Measurements from ENCODE around the gene PRR5. TPM values are rescaled to one million over a fixed set of nuclear protein-coding genes. Genes with fewer than 3 reads are reported as not detected.
A peak's percentile ranks its signal among the peaks of the same experiment; 100 is the strongest.

The PRR5 gene
- total and polyA plus RNA-seq, 2 of the 13 experiments (the other 11 are each of a cell fraction or from before 2014, with no cell fraction given): 11.6 to 27.5 TPM

DNA sequence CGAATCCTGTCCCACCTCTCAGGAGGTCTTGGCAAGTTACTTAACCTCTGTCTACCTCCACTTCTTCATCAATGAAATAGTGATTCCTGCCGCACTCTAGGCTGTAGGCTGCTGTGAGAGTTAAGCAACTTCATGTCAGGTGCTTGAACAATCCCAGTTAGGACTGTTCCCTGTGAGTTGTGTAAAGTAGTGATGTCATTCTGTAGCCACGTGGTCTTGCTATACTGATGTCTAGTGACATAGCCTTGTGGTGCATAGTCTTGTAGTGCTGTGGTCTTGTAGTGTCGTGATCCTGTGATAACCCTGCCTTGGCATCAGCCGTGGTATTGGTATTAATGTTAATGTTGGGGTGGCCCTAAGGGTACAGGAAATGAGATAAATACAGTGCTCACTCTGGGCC is 30.3 kb upstream of the PRR5 start (continued):
- no peak for TF ChIP-seq ZNF564 (CRISPR knock-in tag; IDR thresholded peaks at IDR 0.05)
- TF ChIP-seq SIX4 (CRISPR knock-in tag; IDR thresholded peaks at IDR 0.05): no peak
- TF ChIP-seq, protein P1, sequence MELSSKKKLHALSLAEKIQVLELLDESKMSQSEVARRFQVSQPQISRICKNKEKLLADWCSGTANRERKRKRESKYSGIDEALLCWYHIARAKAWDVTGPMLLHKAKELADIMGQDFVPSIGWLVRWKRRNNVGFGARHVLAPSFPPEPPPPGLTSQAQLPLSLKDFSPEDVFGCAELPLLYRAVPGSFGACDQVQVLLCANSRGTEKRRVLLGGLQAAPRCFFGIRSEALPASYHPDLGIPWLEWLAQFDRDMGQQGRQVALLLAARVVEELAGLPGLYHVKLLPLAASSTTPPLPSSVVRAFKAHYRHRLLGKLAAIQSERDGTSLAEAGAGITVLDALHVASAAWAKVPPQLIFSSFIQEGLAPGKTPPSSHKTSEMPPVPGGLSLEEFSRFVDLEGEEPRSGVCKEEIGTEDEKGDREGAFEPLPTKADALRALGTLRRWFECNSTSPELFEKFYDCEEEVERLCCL (CRISPR knock-in tag; IDR thresholded peaks at IDR 0.05; ENCODE audit: borderline replicate concordance): no peak
- TF ChIP-seq TCF7 (IDR thresholded peaks at IDR 0.05; ENCODE audit: low read depth): no peak
- TF ChIP-seq HNRNPK (IDR thresholded peaks at IDR 0.05; ENCODE audit: low read depth, low read length, poor library complexity, severe bottlenecking): no peak
- peak; percentile 64 for TF ChIP-seq CREB1 (IDR thresholded peaks at IDR 0.05)
- TF ChIP-seq CREB1 (CRISPR knock-in tag; IDR thresholded peaks at IDR 0.05): no peak
- peak; percentile 9; the same call in 1 of the 2 replicates for TF ChIP-seq FOSL2 (CRISPR knock-in tag; IDR thresholded peaks at IDR 0.05)
- no peak for TF ChIP-seq DNMT3B (CRISPR knock-in tag; conservative IDR thresholded peaks at IDR 0.05)
- no peak for TF ChIP-seq ZMAT3 (CRISPR knock-in tag; conservative IDR thresholded peaks at IDR 0.05)
- no peak for TF ChIP-seq ZNF207 (IDR thresholded peaks at IDR 0.05; ENCODE audit: borderline replicate concordance)
- TF ChIP-seq BATF2 (CRISPR knock-in tag; IDR thresholded peaks at IDR 0.05): no peak
- no peak for TF ChIP-seq JUN (CRISPR knock-in tag; IDR thresholded peaks at IDR 0.05)
- no peak for TF ChIP-seq EP300 (IDR thresholded peaks at IDR 0.05; ENCODE audit: low read depth in 2 of 2, low read length in 2 of 2)
- TF ChIP-seq EP300 (CRISPR knock-in tag; IDR thresholded peaks at IDR 0.05; ENCODE audit: borderline replicate concordance): no peak
- TF ChIP-seq BCL6 (CRISPR knock-in tag; IDR thresholded peaks at IDR 0.05): no peak
- no peak for TF ChIP-seq ZMYM3 (CRISPR knock-in tag; IDR thresholded peaks at IDR 0.05)
- TF ChIP-seq ZNF431 (CRISPR knock-in tag; IDR thresholded peaks at IDR 0.05; ENCODE audit: borderline replicate concordance, low read depth): no peak
- no peak for TF ChIP-seq NRL (CRISPR knock-in tag; IDR thresholded peaks at IDR 0.05; ENCODE audit: borderline replicate concordance)
- no peak for TF ChIP-seq RBM22 (optimal IDR thresholded peaks at IDR 0.05; ENCODE audit: low read length)
- peak; percentile 93 for TF ChIP-seq CEBPB (IDR thresholded peaks at IDR 0.05; ENCODE audit: borderline replicate concordance, low read depth, low read length)
- TF ChIP-seq ZNF383 (CRISPR knock-in tag; IDR thresholded peaks at IDR 0.05; ENCODE audit: borderline replicate concordance): no peak
- TF ChIP-seq CC2D1A (CRISPR knock-in tag; IDR thresholded peaks at IDR 0.05): no peak
- peak; percentile 28; the same call in 1 of the 2 replicates for TF ChIP-seq GATAD2A (CRISPR knock-in tag; IDR thresholded peaks at IDR 0.05)
- TF ChIP-seq, protein P2, sequence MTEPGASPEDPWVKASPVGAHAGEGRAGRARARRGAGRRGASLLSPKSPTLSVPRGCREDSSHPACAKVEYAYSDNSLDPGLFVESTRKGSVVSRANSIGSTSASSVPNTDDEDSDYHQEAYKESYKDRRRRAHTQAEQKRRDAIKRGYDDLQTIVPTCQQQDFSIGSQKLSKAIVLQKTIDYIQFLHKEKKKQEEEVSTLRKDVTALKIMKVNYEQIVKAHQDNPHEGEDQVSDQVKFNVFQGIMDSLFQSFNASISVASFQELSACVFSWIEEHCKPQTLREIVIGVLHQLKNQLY (CRISPR knock-in tag; IDR thresholded peaks at IDR 0.05): no peak
- no peak for TF ChIP-seq ZNF7 (CRISPR knock-in tag; IDR thresholded peaks at IDR 0.05)
- no peak for TF ChIP-seq TBL1XR1 (IDR thresholded peaks at IDR 0.05; ENCODE audit: borderline replicate concordance, low read length, partially characterized antibody)
- no peak for TF ChIP-seq KDM1A (CRISPR knock-in tag; IDR thresholded peaks at IDR 0.05)
- no peak for TF ChIP-seq HMG20A (CRISPR knock-in tag; IDR thresholded peaks at IDR 0.05; ENCODE audit: borderline replicate concordance)
- no peak for TF ChIP-seq ZNF354B (CRISPR knock-in tag; IDR thresholded peaks at IDR 0.05)
- no peak for TF ChIP-seq HDAC1 (CRISPR knock-in tag; IDR thresholded peaks at IDR 0.05)
- no peak for TF ChIP-seq ZNF256 (CRISPR knock-in tag; conservative IDR thresholded peaks at IDR 0.05)
